Activated CD4-positive, CD25-positive, alpha-beta regulatory T cell (primary cell): ENCODE data around the gene RORB.

Source experiments
- DNase-seq, 4 experiments: peaks; one replicate each; lab custom pipeline; 2025; lab: John Stamatoyannopoulos, UW

Gene RORB

GRCh38 chr9:74598874-74599273, 101.7 kb downstream of the RORB start:
- no peak for DNase-seq

GRCh38 chr9:74609671-74610405, 112.7 kb downstream of the RORB start:
- DNase-seq, result no peak

GRCh38 chr9:74610523-74611061, 113.5 kb downstream of the RORB start:
- no peak for DNase-seq

GRCh38 chr9:74630228-74630627, 133.1 kb downstream of the RORB start:
- no peak for DNase-seq

- DNase-seq, result no peak
Measured at GRCh38 chr9:74639112-74639511, 142.0 kb downstream of the RORB start.

GRCh38 chr9:74642376-74642775, 145.2 kb downstream of the RORB start:
- DNase-seq, result no peak

GRCh38 chr9:74643303-74643923, 146.3 kb downstream of the RORB start:
- no peak for DNase-seq

GRCh38 chr9:74644023-74644422, 146.9 kb downstream of the RORB start:
- DNase-seq, result no peak

GRCh38 chr9:74645007-74645639, 148.0 kb downstream of the RORB start:
- DNase-seq, result no peak

GRCh38 chr9:74653410-74654080, 156.4 kb downstream of the RORB start:
- DNase-seq, result no peak

- no peak for DNase-seq
Measured at GRCh38 chr9:74662674-74663073, 165.5 kb downstream of the RORB start.

GRCh38 chr9:74663439-74663838, 166.3 kb downstream of the RORB start:
- no peak for DNase-seq

GRCh38 chr9:74666625-74667316, 169.6 kb downstream of the RORB start:
- no peak for DNase-seq

GRCh38 chr9:74672237-74672636, 175.1 kb downstream of the RORB start:
- no peak for DNase-seq

- no peak for DNase-seq
Measured at GRCh38 chr9:74674077-74674476, 176.9 kb downstream of the RORB start.

GRCh38 chr9:74681906-74682305, 184.8 kb downstream of the RORB start:
- no peak for DNase-seq

GRCh38 chr9:74683322-74683721, 186.2 kb downstream of the RORB start:
- no peak for DNase-seq

- no peak for DNase-seq
Measured at GRCh38 chr9:74691058-74691457, 193.9 kb downstream of the RORB start.

GRCh38 chr9:74696520-74696919, 199.4 kb downstream of the RORB start:
- no peak for DNase-seq

- DNase-seq, result no peak
Measured at GRCh38 chr9:74697535-74697934, 200.4 kb downstream of the RORB start.

- DNase-seq, result no peak
Measured at GRCh38 chr9:74711341-74711740, 214.2 kb downstream of the RORB start.

- no peak for DNase-seq
Measured at GRCh38 chr9:74718709-74719108, 221.6 kb downstream of the RORB start.
